Activated CD8-positive, alpha-beta memory T cell treated with anti-CD3 and anti-CD28 coated beads, Interleukin-2, amount 50 U/mL, for 1 hour (primary cell): ENCODE data around the gene CNIH2.

Experiments used
- DNase-seq: peaks from one replicate; pipeline ENCODE4 v3.0.0-alpha.2; 2020; ENCODE audit errors: extremely low read depth

CNIH2 gene

DNA sequence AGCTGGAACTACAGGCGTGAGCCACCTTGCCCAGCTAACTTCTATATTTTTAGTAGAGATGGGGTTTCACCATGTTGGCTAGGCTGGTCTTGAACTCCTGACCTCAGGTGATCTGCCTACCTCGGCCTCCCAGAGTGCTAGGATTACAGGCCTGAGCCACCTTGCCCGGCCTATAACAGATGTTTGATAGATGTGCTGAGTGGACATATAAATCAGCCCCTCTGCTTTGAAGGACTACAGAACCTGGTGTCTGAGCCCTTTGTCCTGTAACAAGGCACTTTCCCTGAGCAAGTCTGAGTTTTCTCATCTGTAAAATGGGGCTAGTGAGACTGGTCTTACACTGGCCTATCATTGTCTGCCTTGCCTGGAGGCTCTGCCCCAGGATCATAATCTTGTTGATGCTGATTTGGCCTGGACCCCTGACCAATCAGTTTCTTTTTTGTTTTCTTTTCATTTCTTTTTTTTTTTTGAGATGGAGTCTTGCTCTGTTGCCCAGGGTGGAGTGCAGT, 51.2 kb downstream of the CNIH2 start:
- no peak for DNase-seq

GRCh38 chr11:66330931-66331330, 53.0 kb downstream of the CNIH2 start:
- DNase-seq, result no peak

DNA sequence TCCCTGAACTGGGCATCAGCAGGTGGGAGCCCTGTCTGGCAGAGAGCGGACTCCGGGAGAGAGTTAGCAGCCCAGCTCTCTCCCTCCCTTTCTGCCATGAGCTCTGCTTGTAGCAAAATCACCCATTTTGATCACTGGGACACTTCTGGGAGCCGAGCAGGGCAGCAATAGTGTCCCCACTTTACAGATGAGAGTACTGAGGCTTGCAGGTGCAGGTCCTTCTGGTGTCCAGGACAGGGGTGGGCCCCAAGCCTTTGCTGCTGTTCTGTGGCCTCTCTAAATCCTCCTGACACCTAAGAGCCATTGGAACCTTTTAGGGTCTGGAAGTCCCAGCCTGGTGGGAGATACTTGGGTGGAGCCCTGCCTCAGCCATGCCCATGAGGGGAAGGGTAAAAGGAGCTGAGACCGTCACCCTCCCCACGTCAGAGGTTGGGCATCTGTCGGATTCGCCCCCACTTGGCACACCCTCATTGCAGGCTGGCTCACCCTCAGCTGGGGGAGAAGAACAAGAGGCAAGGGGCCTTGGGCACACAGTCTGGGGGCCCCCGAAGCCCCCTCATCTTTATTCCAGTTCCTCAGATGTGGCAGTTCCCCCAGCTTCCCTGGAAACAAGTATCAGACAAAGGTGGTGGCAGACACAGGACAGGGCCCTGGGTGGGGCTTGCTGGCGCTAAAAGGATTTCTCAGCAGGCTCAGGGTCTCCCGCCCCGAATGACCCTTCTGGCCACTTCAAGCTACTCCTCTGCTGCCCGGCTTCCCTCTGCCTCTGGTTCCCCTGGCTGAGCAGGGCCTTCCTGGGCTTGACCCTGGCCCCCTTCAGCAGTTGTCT, 53.8 kb downstream of the CNIH2 start:
- no peak for DNase-seq

- no peak for DNase-seq
Measured at GRCh38 chr11:66332371-66333219, 54.6 kb downstream of the CNIH2 start.

GRCh38 chr11:66333220-66333877, 55.4 kb downstream of the CNIH2 start:
- DNase-seq, result no peak
